ENCODE measurements around the gene VPS13A. TPM values are rescaled to one million over a fixed set of nuclear protein-coding genes. Genes with fewer than 3 reads are reported as not detected.

The VPS13A gene
- total RNA-seq, 2 experiments from 2014 or later: 27.0 to 44.6 TPM

DNA sequence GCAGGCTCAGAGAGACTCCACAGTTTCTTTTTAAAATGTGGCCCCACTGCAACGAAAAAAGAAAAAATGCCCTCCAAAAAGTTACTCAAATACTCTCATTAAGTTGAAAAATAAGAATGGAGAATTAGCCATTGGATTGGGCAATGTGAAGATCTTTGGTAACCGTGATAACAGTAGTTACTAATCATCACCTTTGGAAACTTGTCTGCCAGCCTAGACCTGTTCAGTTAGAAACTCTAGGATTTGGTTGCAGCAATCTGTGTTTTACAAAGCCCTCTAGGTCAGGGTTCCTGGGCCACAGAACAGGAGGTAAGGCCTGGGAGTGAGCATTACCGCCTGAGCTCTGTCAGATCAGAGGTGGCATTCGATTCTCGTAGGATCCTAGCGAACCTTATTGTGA, 34.2 kb downstream of the VPS13A start:
- H2AFZ ChIP-seq (ENCODE audit: low read length): no peak overlapping the region
- intact Hi-C loops (cut with micrococcal nuclease; ENCODE audit: unreplicated experiment): no loop called here
- no peaks in the 10 kb centered on the region for H3K79me2 ChIP-seq (ENCODE audit: insufficient read depth, low read depth, low read length)
- H3K4me1 ChIP-seq (ENCODE audit: insufficient read depth, low read length, poor library complexity, severe bottlenecking): no peaks in the 10 kb centered on the region
- H4K20me1 ChIP-seq (ENCODE audit: insufficient read depth, low read length): no peaks in the 10 kb centered on the region
- H3K27ac ChIP-seq (ENCODE audit: low read depth, low read length, poor library complexity, severe bottlenecking): no peak overlapping the region
- BruUV-seq (replicated peaks): no TSS peak
- ChIA-PET POLR2A (no interaction called here), CTCF (ENCODE audit: unreplicated experiment) (no interaction called here)
- no peak for DNase-seq (ENCODE audit: low spot score)
- no peaks in the 10 kb centered on the region for H3K9me2 ChIP-seq (ENCODE audit: insufficient read depth, low read length)
- peaks cover 35% of the 10 kb centered on the region for H3K36me3 ChIP-seq (ENCODE audit: insufficient read depth, low read length)
- H3K9me3 ChIP-seq (ENCODE audit: low read length): no peaks in the 10 kb centered on the region
- no peak overlapping the region for H3K4me3 ChIP-seq (ENCODE audit: low read depth, low read length, poor library complexity, severe bottlenecking)
- TF ChIP-seq EZH2phosphoT487 (IDR thresholded peaks at IDR 0.05; ENCODE audit: borderline replicate concordance, low read depth, low read length): no peak
- TF ChIP-seq, protein P1, sequence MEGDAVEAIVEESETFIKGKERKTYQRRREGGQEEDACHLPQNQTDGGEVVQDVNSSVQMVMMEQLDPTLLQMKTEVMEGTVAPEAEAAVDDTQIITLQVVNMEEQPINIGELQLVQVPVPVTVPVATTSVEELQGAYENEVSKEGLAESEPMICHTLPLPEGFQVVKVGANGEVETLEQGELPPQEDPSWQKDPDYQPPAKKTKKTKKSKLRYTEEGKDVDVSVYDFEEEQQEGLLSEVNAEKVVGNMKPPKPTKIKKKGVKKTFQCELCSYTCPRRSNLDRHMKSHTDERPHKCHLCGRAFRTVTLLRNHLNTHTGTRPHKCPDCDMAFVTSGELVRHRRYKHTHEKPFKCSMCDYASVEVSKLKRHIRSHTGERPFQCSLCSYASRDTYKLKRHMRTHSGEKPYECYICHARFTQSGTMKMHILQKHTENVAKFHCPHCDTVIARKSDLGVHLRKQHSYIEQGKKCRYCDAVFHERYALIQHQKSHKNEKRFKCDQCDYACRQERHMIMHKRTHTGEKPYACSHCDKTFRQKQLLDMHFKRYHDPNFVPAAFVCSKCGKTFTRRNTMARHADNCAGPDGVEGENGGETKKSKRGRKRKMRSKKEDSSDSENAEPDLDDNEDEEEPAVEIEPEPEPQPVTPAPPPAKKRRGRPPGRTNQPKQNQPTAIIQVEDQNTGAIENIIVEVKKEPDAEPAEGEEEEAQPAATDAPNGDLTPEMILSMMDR (conservative IDR thresholded peaks at IDR 0.05; ENCODE audit: low read length): no peak
- no peak overlapping the region for H3K4me2 ChIP-seq (ENCODE audit: low read length)

DNA sequence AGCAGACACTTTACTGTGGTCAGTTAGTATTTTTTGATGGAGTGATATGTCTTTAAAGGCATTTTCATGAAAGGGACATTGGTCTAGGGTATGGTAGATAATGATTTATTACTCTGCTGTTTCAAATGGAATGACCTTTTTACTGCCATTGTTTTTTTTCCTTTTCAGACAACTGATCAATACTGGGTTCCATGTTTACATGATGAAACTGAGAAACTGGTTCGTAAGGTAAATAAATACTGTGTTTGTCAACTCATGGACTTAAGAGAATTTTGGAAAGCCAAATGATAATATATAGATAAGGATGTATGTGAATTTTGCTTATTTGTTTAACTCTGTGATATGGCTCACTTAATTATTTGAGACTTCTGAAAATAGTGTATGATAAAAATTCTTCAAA, 35.5 kb downstream of the VPS13A start:
- no peak overlapping the region for H3K27ac ChIP-seq (ENCODE audit: low read depth, low read length, poor library complexity, severe bottlenecking)
- intact Hi-C loops (cut with micrococcal nuclease; ENCODE audit: unreplicated experiment): no loop called here
- DNase-seq (ENCODE audit: low spot score): no peak
- TF ChIP-seq EZH2phosphoT487 (IDR thresholded peaks at IDR 0.05; ENCODE audit: borderline replicate concordance, low read depth, low read length): no peak
- TF ChIP-seq, protein P1 (conservative IDR thresholded peaks at IDR 0.05; ENCODE audit: low read length): no peak
- peaks cover 34% of the 10 kb centered on the region for H3K36me3 ChIP-seq (ENCODE audit: insufficient read depth, low read length)
- no TSS peak for BruUV-seq (replicated peaks)
- H3K4me3 ChIP-seq (ENCODE audit: low read depth, low read length, poor library complexity, severe bottlenecking): no peak overlapping the region
- no peaks in the 10 kb centered on the region for H4K20me1 ChIP-seq (ENCODE audit: insufficient read depth, low read length)
- H3K79me2 ChIP-seq (ENCODE audit: insufficient read depth, low read depth, low read length): no peaks in the 10 kb centered on the region
- H3K4me1 ChIP-seq (ENCODE audit: insufficient read depth, low read length, poor library complexity, severe bottlenecking): no peaks in the 10 kb centered on the region
- H3K9me2 ChIP-seq (ENCODE audit: insufficient read depth, low read length): no peaks in the 10 kb centered on the region
- no peaks in the 10 kb centered on the region for H3K9me3 ChIP-seq (ENCODE audit: low read length)
- ChIA-PET CTCF (ENCODE audit: unreplicated experiment) (no interaction called here), POLR2A (interaction anchor here (0.6 to 0.8 kb wide), 2 partner anchors 19 to 118 kb away, joined by 3 read pairs; no protein-coding TSS in a partner anchor)
- no peak overlapping the region for H2AFZ ChIP-seq (ENCODE audit: low read length)
- no peak overlapping the region for H3K4me2 ChIP-seq (ENCODE audit: low read length)

DNA sequence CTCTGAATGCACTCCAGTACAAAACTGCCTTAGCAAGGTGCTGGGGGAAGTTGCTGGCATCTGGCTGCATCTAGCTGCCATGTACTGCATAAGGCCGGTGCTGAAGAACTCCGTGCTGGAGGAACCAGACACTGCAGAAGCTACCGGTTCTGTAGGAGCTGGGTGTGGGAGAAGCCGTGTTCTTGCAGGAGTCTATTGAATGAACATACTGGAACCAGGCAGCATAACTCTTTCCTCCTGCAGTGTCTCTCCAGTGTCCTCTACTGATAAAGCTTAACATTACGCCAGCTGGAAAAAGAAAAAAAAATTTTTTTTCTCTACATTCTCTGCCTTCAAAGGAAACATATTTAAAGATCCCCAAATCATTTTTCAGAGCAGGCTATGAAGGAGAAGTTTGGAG, 38.5 kb downstream of the VPS13A start:
- Histone ChIP-seq H3K9me2 (ENCODE audit: insufficient read depth, low read length) (no peaks in the 10 kb centered on the region; the same call in 1 of the 2 replicates), H3K4me3 (ENCODE audit: low read depth, low read length, poor library complexity, severe bottlenecking) (no peak overlapping the region), H3K4me2 (ENCODE audit: low read length) (no peak overlapping the region), H2AFZ (ENCODE audit: low read length) (no peak overlapping the region), H3K9me3 (ENCODE audit: low read length) (no peaks in the 10 kb centered on the region), H4K20me1 (ENCODE audit: insufficient read depth, low read length) (no peaks in the 10 kb centered on the region), H3K4me1 (ENCODE audit: insufficient read depth, low read length, poor library complexity, severe bottlenecking) (no peaks in the 10 kb centered on the region), H3K79me2 (ENCODE audit: insufficient read depth, low read depth, low read length) (no peaks in the 10 kb centered on the region), H3K36me3 (ENCODE audit: insufficient read depth, low read length) (peaks cover 39% of the 10 kb centered on the region), H3K27ac (ENCODE audit: low read depth, low read length, poor library complexity, severe bottlenecking) (no peak overlapping the region)
- ChIA-PET POLR2A (interaction anchor here (1.1 kb wide), 1 partner anchor 21 kb away, joined by 3 read pairs; no protein-coding TSS in a partner anchor), CTCF (ENCODE audit: unreplicated experiment) (no interaction called here)
- peak; percentile 2 for DNase-seq (ENCODE audit: low spot score)
- TF ChIP-seq, protein P1 (conservative IDR thresholded peaks at IDR 0.05; ENCODE audit: low read length): peak; percentile 35; the same call in 1 of the 2 replicates
- no peak for TF ChIP-seq EZH2phosphoT487 (IDR thresholded peaks at IDR 0.05; ENCODE audit: borderline replicate concordance, low read depth, low read length)
- BruUV-seq (replicated peaks): no TSS peak
- intact Hi-C loops (cut with micrococcal nuclease; ENCODE audit: unreplicated experiment): no loop called here
